Renal pelvis (tissue), 4 donors: ENCODE measurements around the gene PRKCE. TPM values are rescaled to one million over a fixed set of nuclear protein-coding genes. Genes with fewer than 3 reads are reported as not detected.

Experiments
- DNase-seq: peaks from one replicate; pipeline ENCODE4 v3.0.0-alpha.2; 2013
- polyA plus RNA-seq, 3 donors: library from polyadenylated mRNA; unstranded; fragments of 120-200 nt; gene quantifications; one replicate each; pipeline ENCODE4 v1.2.1, GENCODE V29; 2013; ENCODE audit not compliant: insufficient read length in 3 of 3

Gene PRKCE
- polyA plus RNA-seq, 3 donors: 7.8 to 9.9 (median 7.8) TPM

DNA sequence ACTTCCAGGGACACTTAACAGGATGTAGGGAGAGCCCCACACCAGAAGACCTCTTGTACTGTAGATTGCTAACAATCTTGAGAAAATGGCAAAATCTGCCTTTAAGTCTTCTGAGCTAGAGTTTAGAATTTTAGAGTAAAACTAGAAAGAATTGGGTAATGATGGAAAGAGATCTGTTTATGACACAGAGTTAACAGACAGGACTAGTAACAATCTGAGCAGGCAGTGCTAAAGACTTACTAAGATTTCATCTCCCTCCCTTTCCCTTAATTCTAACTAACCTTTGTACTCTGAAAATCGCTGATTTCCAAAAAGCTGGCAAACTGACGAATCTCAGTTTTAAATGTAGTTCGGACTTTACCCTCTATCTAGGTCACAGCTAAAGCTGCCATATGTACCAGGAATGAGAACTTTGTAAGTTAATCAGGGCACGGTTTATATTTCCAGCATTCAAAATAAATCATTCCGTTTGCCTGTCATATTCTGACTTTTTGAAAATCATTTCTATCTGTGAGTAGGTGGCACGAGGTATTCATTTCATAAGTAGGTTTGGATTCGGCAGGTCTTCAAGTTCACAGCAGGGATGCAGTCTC, 389.2 kb downstream of the PRKCE start:
- no peak for DNase-seq

DNA sequence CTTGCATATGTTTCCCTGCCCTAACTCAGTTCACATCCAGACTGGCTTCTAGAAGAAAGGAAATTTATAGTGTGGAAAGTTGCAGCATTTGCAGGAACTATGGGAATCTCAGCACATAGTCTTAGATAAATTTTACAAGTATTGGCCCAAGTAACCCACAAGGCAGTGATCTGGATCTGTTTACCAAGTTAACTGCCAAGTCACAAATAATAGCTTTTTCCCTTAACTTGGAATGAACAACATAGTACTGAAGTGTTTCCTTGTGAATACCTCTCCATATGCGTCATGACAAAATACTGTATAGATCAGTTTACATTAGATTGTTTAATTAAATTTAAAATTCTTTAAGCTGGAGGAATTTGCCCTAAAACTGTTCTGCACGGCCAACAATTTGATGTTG, 390.0 kb downstream of the PRKCE start:
- DNase-seq: no peak

DNA sequence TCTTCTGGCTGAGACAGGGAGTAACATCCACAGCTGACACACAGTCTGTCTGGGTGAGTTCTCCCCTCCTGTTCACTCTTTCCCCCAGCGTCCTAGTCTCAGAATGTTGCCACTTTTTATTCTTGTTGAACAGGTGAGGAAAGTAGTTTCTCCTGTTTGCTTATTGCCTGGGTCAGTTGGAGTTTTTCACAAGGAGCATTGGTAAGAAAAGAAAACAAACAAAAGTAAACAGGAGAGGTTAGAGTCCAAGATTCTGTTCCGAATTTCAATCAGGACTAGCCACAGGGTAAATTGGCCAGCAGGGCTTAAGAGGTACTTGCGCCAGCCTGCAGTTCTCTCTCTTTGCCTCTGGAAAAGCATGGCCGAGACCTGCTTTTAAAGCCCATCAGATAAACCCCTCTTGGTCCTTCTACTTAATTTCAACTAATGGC, 390.7 kb downstream of the PRKCE start:
- no peak for DNase-seq

DNA sequence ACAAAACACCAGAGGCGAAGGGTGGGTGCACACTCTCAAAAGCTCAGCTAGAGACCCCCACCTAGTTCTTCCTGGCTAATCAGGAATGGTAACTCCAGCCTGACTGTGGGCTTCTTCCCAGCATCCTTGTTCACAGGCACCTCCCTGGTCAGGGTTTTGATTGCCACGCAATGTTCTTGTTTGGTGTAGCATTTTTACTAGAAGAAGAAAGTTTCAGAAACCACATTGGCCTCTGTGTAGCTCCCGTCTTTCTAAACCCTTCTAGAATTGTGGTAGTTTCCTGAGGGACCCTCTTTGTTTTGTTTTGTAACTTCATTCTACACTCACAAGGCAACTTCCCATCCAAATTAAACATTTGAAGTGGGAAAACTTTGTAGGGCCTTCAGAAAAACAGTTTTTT, 391.2 kb downstream of the PRKCE start:
- DNase-seq: no peak

DNA sequence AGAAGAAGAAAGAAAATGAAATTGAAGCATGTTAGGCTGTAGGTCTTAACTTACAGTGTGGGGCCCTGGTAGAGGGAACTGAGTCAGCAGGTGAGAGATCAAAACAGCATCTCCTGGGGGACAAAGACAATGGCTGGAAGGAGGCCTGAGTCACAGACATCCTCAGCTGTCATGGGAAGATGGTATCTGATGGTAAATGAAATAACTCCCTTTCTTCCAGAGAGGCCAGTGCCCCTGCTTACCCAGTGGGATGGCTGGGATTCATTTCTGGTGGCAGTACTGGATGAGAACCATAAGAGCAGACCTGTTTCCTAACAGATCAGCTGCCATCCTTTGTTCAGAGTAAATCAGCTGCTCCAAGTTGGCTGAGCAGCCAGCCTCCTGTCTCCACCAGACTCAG, 394.4 kb downstream of the PRKCE start:
- no peak for DNase-seq

DNA sequence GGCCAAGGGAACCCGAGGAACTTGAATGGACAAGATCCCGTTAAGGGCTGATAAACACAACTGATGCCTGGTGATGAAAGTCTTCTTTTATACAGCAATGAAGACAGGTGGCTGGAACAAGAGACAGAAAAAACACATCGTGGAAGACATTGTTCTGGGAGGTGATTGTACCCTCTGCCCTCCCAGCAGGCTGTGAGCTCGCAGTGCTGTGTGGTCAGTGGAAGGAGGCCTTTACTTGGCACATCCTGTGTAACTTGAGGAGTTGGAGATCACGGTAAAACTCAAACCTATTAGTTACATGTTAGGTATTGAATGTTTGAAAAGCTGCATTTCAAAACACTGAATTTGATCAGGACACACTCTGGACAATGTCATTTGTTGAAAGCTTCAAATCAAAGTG, 395.8 kb downstream of the PRKCE start:
- DNase-seq: no peak

DNA sequence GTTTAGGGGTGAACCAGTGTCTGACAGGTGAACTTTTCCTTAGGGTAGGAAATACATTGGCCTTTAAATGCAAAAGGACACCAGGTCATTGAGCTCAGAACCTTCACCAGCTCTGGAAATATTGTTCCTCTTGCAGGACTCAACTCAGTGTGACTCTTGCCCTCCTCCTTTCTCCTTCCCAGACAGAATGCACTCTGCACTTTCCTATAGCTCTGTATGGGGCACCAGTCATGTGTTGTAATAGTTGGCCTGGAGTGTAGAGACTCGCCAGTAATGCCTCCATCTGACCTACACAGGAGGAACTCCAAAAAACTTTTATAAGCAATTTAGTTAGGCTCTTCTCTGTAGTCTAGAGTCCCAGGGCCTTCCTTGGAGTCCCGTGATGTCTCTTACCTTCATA, 397.2 kb downstream of the PRKCE start:
- DNase-seq: no peak

DNA sequence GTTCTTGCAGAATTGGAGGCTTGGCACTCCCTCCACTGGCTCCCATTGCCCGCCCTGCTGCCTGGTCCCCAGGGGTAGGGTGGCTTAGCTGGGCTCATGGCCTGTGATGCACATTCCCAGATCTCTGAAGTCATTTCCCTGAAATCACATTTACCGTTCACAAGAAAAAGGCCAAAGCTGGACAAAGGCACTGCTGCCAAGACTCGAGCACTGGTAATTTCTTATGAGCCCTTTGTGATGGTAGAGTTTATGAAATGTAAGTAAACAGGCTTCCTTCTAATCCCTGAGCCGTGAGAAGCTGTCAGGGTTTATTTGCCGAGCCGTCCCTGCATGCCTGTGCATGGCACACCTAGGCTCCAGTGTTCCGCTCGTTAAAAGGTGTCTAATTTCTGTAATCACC, 398.6 kb downstream of the PRKCE start:
- DNase-seq: no peak

DNA sequence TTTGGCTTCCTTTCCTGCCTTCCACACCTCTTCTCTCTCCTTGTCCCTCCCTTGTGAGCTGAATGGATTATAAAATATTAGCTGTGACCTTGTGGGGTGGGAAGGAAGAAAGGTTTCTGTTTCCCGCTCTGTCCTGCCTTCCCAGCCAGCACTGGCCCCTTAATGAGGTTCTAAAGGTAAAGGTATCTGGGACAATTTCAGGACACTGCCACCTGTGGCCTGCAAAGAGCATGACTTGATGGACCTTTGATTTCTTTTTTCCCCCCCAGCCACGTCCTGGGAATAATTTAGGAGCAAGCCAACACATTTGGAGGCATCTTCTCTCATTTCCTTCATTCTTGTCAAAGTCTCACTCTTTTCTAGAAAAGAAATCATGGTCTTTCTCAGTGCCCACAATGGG, 399.0 kb downstream of the PRKCE start:
- no peak for DNase-seq

DNA sequence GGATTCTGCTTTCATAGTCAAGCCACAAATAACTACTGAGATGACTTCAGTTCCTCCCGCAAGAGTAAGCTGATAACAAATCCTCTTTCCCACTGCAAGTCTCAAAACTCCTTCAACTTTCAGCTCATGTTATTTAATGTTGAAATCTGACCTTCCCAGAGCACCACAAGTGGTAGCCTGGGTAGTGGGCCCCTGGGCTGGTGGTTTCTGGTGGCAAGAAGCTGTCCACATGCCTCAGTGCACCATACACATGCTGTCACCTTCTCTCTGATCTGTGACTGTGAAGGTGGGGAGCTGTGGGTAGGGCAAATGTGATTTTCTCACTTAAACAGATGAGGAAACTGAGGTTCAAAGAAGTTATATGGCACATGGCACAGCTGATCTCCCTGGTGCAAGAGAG, 399.6 kb downstream of the PRKCE start:
- no peak for DNase-seq

DNA sequence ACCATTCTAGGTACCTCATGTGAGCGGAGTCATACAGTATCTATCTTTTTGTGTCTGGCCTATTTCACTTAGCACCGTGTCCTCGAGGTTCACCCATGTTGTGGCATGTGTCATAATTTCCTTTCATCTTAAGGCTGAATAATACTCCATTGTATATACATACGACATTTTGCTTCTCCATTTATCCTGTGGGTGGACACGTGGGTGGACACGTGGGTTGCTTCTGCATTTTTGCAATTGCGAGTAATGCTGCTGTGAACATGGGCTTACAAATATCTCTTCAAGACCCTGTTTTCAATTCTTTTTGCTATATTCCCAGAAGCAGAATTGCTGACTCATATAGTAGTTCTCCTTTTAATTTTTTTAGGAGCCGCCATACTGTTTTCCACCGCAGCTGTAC, 402.1 kb downstream of the PRKCE start:
- no peak for DNase-seq

DNA sequence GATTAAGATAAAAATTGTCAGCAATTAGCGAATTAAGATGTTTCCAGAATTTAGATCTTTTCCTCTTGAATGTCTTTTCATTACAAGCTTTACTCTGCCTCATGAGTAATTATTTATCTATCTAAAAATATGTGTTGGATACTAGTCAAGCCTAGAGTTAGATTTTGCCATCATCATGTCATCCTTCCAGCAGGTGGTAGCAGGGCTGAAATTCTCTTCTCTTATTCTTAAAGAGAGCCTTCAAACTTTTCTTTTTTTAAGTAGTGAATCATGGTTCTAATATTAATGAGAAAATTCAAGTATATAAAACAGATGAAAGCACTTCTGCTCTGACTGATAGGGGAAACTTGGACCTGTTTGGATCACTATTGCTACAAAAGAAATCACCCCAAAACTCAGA, 405.1 kb downstream of the PRKCE start:
- no peak for DNase-seq

DNA sequence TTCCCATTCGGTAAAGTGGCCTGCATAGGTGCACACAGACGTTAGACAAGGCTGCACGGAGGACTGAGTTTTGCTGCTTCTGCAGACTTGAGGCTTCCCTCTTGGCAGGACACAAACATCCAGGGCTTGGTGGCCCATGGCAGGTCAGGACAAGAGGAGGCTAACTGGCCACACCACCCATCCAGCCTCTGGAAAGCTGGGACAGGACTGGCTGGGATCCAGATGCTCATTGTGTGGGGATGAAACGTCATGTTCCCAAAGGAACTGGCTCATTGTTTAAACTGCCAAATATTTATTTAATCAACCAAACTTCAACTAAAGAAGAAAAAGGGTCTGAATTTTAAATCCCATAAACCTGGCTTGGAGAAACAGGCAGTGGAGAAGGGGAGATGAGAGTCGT, 406.7 kb downstream of the PRKCE start:
- no peak for DNase-seq

DNA sequence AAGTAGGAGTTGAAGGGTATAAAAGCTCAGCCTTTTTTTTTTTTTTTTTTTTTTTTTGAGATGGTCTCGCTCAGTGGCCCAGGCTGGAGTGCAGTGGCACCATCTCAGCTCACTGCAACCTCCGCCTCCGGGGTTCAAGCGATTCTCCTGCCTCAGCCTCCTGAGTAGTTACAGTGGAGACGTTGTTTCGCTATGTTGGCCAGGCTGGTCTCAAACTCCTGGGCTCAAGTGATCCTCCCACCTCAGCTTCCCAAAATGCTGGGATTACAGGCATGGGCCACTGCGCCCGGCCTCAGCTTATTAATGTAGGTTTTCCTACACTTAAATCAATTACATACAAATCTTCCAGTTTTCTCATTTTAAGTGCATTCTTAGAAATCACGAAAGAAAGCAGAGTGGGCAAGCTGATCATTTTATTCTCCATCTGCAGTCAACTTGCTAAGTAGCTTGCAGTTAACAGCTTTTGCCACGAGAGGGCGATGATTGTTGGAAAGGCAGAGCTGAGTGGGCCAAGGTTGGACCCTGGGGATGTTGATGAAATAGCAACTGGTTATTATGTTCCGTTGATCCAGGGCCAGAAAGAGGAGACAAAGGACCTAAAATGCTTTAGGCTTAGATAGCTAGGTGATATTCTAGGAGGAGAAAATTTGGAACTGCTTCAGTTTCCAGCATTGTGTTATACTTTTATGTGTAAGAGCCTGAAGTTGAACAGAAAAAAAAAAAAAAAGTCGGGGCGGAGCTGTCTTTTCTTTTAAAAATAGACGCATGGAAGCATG, 411.4 kb downstream of the PRKCE start:
- DNase-seq: peak; percentile 80

DNA sequence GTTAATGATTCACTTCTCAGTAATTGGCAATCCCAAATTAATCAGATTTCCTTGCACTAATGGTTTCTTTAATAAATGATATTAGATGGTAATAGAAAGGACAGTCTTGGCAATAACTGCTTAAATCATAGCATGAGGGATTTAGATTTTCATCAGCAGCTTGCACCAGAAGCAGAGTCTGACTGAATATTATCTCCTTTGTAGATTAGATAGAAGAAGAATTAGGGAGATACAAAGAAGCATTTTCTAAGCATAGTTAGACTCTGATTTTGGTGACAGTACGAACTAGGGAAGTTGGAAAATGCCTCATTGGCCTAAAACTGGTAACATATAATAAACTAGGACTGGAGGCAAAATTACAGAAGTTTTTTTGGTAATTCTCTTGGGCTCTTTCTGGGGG, 412.9 kb downstream of the PRKCE start:
- DNase-seq: no peak

DNA sequence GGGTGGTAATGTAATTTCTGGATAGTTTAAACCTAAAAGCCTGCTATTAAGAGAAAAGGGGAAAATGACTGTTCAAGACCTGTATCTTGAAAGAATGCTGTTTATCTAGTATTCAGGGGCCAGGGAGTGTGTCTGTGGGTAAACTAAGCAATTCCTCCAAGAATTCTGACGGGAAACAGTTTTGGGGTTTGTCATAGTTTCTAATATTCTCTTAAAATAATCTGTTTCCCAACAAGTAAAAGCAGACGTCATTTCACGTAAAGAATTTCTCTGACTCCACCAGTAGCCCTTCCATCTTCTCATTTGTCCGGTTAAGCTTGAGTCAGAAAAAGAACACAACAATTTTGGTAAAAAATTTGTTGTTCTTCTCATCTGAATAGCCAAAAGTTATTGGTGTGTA, 413.7 kb downstream of the PRKCE start:
- no peak for DNase-seq

DNA sequence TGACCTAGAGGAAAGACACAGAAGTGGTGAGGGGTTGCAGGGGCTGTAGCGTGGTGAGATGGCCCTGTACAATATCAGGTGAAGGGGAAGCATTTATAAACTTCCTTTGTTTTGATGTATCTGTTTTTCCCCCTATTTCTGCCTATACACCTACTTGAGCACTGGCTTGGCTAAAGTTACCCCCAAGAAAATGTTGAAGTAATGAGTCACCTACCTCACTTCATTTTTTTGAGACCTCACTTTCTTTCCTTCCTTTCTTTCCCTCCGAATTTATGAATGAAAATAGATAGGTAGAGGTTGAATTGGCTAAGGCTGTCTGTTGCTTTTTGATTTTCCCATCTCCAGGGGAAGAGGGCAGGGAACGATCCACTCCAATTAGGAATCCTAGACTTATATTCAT, 414.6 kb downstream of the PRKCE start:
- DNase-seq: no peak

DNA sequence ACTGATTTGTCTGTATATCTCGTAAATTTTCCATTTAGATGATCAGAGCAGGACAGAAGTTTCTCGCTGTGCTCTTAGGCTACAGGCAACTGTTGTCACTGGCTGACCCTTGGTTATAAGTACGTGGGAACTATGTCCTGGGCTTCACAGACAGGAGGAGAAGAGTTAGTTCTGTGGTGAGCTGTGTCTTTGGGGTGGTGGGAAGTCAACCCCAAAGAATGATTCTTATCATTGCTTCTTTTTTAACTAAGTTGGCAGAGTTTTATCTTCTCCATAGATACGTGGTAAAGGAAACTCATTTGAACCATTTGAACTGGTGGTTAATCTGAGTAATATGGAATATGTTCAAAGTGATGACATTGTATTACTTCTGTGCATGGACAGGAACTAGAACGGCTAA, 415.1 kb downstream of the PRKCE start:
- no peak for DNase-seq

DNA sequence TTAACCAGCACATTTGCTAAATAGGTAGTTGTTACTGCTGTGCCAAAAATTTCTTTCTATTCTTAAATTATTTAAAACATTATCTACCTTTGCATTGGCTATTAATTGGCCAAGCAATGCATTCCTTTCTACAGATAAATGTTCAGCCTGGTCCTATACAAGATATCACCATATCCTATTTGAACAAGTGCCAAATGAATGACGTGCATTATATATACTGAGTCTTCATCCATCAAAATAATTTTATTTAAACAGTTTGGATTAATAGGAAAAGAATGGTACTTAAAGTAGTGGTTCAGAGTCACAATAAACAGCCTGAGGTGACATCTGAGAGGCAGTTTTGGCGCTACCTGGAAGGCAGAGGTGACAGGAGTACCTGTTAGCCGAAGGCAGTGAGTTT, 415.6 kb downstream of the PRKCE start:
- no peak for DNase-seq

DNA sequence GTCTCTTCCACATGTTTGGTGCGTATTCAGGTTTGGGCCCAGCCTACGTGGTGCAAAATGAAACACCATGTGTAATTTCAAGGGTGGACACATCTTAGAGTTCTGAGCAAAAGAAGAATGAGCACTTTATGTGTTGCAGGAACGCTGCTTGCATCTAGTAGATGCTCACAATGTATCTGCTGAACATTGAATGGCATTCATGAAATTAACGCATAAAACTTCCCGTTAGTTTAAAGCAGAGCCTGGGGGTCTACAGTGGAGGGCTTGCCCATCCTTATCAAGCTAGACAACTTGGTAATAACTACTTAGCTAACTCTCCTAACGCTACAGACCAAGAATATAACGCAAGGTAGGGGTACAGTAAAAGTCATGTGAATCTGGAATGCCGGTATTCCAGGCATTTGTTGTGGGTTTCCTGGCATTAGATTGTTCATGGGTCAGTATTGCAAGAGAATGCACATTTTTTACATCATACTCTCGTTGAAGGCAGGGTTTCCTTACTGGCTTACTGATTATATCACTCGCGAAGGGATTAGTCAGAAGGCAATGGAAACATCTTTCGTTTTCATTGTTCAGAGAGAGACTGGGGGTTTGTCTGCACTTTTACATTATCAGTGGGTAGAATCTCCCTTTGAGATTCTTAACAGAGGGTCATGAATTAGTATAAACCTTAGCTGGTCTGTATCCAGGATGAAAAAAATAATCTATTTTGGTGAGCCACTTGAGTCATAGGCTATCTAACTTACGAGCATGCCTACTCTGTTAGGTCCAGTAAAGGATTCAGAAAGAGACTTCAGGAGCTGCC, 416.2 kb downstream of the PRKCE start:
- DNase-seq: no peak

DNA sequence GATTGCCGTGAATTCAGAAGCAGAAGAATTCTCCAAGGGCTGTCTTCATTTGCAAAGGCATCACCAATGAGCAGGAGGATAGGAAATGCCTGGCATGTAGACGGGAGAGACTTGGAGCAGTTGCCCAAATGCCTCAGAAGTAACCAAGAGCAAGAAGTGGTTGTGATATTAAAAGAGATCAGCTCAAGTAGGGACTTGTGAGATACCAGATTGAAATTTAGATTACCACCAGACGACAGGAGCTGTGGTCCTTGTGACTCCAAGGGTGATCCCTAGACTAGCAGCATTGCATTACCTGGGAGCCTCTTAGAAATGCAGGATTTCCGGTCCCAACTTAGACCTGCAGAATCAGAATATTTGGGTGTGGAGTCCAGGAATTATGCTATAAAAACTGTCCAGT, 417.2 kb downstream of the PRKCE start:
- DNase-seq: no peak

DNA sequence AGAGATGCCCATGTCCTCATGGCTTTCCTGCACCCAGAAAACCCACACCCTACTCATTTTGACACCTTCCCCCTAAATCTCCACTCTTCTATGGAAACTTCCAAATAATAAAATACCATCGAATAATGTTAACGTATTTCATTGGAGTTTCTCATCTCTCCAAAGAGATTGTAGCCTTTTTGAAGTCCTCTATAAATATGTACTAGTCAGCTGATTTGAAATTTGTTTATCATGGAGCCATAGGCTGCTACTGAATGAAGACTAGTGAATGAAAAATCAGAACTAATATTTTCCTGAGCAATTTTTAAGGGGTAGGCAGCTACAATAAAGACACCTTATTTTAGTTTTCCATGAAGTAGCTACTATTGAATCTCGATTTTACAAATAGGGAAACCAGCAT, 419.6 kb downstream of the PRKCE start:
- no peak for DNase-seq
